HG03354 (cell line): ENCODE measurements around the gene PRAMEF4.
"Not testable (repeated sequence)": the region's sequence is repeated elsewhere in the genome, so short reads cannot be mapped to it uniquely, and the experiment has no call there.

Experiments used
- ATAC-seq: cut with Tn5 transposase; IDR thresholded peaks from one replicate; pipeline ENCODE4 v1.9.1; 2021; ENCODE audit warnings: mild to moderate bottlenecking; ENCODE audit not compliant: unreplicated experiment, poor library complexity, severe bottlenecking

PRAMEF4 gene

DNA sequence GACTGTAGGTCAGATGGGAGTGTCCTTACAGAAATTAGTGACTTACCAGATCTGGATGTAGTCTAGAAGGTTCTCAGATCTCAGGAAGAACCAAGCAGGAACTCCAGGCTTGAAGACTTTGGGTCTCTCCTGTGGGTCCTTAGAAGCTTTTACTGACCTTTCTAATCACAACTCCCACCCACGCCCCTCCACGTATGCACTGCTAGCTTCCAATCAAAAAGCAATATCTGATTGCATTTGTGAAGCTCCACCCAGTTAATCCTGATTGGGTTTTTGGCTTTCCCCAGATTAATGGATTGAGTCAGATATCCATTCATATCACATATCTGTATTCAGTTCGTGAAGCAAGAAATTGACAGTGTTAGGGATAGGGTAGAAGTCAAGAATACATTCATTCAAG, at the start of gene PRAMEF4:
Gene PRAMEF4, minus strand, starts transcription at position 101 of the 400 bp plus-strand sequence. CDS start 2,807 bp downstream, outside the sequence.
- not testable (repeated sequence) for ATAC-seq

DNA sequence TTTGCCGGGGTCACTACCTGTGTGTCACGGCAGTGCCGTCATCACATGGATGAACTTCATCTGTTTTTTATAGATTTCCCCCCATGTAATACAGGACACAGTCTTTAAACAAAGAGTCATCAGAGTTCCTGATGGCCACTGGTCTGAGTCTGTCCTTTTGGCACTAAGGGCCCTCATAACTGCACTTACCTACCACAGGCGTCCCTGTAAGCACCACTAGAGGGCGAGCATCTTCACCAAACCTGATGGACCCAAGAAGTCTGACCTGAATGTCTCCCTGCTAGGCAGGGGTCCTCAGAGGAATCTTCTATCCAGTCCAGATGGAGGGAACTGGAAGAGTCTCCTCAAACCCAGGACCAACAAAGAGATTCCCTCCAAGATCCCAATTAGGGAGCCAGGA, 38.4 kb upstream of the PRAMEF4 start:
- not testable (repeated sequence) for ATAC-seq

- ATAC-seq: not testable (repeated sequence)
Measured at GRCh38 chr1:12921749-12922148, 35.7 kb upstream of the PRAMEF4 start.

DNA sequence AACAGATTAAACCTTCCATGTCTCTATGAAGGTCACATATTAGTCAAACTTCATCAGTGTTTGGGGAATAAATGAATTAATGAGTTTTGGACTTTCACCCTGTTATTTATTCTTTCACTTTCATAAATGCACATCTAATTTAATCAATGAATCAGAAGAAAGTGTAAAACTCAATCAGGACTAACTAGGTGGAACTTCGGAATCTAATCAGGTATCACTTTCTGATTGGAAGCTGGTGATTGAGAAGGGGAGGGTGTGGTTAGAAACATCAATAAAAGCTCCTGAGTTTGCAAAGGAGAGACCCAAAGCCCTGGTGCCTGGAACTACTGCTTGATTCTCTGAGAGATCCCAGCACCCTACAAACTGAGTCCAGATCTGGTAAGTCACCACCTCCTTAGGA, 30.3 kb upstream of the PRAMEF4 start, which contains the start of gene PRAMEF7:
Gene PRAMEF7, plus strand, starts transcription at position 301 of the 400 bp plus-strand sequence. CDS start 1,083 bp downstream, outside the sequence.
- ATAC-seq: not testable (repeated sequence)

DNA sequence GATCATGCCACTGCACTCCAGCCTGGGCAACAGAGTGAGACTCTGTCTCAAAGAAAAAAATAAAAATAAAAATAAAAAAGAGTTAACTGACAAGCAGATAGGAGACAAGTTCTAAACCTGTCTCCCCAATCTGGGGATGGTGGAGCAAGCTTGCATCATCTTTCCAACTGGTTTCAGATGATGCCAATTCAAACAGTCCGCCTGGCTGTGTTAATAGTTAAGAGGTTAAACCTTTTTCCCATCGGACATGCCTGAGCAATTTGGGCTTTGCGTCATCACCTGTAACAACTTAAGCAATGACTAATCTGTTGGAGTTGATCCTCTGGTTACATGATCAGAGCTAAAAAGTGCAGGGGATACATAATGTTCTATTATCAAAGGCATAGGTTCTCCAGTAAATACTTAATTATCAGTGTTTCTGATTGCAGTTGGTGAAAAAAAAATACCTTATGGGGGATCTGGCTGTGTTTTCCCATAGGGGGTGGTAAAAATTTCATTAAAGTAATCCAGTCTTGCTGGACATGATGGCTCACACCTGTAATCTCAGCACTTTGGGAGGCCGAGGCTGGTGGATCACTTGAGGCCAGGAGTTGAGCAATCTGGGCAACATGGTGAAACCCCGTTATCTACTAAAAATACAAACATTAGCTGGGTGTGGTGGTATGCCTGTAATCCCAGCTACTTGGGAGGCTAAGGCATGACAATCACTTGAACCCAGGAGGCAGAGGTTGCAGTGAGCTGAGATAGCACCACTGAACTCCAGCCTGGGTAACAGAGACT, 18.0 kb upstream of the PRAMEF4 start:
- not testable (repeated sequence) for ATAC-seq

DNA sequence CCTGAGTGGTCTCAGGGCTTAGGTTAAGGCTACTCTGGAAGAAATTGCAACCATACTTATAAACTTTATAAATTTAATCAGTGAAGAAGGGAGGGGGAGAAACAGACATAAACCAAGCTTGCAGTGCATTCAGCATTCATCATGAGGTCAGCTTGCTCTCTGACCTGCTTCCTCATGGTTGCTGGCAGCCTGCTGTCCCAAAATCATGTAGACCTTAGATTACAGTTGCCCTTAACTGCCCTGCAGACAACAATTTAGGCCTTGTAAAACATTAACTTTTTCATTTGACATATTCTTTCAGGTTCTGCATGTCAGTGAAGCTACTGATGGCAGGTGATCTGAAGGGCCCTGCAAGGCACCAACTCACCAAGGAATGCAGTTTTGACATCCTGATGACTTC, 13.2 kb upstream of the PRAMEF4 start:
- ATAC-seq: not testable (repeated sequence)

DNA sequence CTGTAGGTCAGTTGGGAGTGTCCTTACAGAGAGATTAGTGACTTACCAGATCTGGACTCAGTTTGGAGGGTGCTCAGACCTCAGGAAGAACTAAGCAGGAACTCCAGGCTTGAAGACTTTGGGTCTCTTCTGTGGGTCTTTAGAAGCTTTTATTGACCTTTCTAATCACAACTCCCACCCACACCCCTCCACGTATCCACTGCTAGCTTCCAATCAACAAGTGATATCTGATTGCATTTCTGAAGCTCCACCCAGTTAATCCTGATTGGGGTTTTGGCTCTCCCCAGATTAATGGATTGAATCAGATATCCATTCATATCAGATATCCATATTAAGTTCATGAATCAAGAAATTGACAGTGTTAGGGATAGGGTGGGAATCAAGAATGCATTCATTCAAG, 12.2 kb upstream of the PRAMEF4 start, which contains the start of gene PRAMEF10:
Gene PRAMEF10, minus strand, starts transcription at position 101 of the 400 bp plus-strand sequence. CDS start 2,423 bp downstream, outside the sequence.
- not testable (repeated sequence) for ATAC-seq

- ATAC-seq: not testable (repeated sequence)
Measured at GRCh38 chr1:12878453-12878852, 7.5 kb downstream of the PRAMEF4 start.

DNA sequence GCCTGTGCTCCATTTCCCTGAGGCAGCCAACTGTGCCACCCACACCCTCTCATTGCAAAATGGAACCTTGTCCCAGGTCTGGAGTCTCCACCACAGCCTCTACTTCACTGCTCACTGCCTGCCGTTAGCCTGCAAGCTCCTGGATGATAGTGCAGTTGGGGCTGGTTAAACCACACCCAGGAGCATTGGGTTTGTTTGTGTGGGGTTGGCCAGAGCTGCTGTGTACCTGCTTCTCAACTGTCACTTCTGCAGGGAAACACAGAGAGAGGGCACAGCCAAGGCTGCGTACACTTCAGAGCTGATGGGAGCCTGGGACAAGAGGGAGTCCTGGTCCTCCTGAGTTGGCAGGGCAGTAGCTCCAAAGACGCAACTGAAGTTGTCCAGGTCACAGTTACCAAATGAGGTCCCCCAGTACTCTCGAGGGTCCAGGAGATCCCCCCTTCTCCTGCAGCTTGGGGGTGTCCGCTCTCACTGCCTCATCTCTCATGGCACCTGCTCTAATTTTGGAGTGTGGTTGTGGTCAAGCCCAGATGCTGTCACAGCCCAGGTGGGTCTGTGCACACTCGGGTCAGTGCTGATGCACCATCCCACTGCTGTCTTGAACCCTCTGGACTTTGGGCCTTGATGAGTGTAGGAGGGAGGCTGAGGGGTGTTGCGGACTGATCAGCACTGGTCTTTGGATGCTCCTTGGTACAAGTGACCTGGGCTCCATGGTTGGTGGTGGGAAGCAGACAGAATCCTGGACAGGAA, 22.7 kb downstream of the PRAMEF4 start:
- ATAC-seq: not testable (repeated sequence)

GRCh38 chr1:12856786-12857185, 29.2 kb downstream of the PRAMEF4 start, which contains the start of gene PRAMEF2:
Gene PRAMEF2 (plus strand): TSS chr1:12857086. CDS start chr1:12859010, 1,924 bp downstream.
- ATAC-seq: not testable (repeated sequence)

- ATAC-seq: no peak
Measured at GRCh38 chr1:12851779-12852178, 34.2 kb downstream of the PRAMEF4 start.

DNA sequence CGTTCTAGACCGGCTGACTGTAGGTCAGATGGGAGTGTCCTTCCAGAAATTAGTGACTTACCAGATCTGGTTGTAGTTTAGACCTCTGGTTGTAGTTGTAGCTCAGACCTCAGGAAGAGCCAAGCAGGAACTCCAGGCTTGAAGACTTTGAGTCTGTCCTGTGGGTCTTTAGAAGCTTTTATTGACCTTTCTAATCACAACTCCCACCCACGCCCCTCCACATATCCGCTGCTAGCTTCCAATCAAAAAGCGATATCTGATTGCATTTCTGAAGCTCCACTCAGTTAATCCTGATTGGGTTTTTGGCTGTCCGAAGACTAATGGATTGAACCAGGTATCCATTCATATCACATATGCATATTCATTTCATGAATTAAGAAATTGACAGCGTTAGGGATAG, 37.4 kb downstream of the PRAMEF4 start, which contains the start of gene HNRNPCL1:
Gene HNRNPCL1, minus strand, starts transcription at position 101 of the 400 bp plus-strand sequence. CDS start 431 bp downstream, outside the sequence.
- ATAC-seq: not testable (repeated sequence)

DNA sequence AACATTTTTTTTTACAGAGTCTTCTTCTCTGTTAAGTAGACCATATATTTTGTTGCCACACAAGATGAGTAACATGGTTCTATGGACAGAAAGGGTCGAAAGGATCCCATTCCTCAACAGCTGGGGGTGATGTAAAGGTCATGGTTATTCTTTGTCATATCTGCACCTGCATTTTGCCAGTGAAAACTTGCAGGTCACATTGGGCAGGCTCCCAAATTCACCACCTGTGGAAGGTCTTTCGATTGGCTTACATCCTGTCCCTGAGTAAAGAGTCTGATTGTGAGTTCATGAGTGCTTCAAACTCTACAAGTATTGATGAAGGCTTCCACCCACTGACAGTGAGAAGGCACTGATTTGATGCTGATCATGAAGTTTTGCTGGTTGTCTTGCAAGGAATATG, 52.8 kb downstream of the PRAMEF4 start:
- ATAC-seq: not testable (repeated sequence)

GRCh38 chr1:12831310-12831709, 54.7 kb downstream of the PRAMEF4 start, which contains the start of gene PRAMEF11:
Gene PRAMEF11 (minus strand): TSS chr1:12831410. CDS start chr1:12828789, 2,621 bp downstream.
- ATAC-seq: not testable (repeated sequence)
